Gastrocnemius medialis (tissue), 4 donors: ENCODE data around the gene HSD3B2.

Experiments used
- POLR2A ChIP-seq, 2 donors: fragments of 450-650 bp; IDR thresholded peaks; one replicate each; pipeline ENCODE4 v1.6.1; 2017; ENCODE audit warnings: antibody characterized with exemption in 2 of 2, mild to moderate bottlenecking in 2 of 2, moderate library complexity in 2 of 2
- TF ChIP-seq, protein P1 (sequence below), 5 experiments: fragments of 450-650 bp in 3 of 5; fragments of 200-600 bp in 2 of 5; sonication (generic) in 2 of 5; IDR thresholded peaks in 4 of 5; conservative IDR thresholded peaks in 1 of 5; 1 replicate in 4 of 5; 2 replicates in 1 of 5; pipeline ENCODE4 v1.5.1; 2016 to 2019; ENCODE audit warnings: antibody characterized with exemption in 5 of 5, mild to moderate bottlenecking in 3 of 5, moderate library complexity in 3 of 5

DNA sequence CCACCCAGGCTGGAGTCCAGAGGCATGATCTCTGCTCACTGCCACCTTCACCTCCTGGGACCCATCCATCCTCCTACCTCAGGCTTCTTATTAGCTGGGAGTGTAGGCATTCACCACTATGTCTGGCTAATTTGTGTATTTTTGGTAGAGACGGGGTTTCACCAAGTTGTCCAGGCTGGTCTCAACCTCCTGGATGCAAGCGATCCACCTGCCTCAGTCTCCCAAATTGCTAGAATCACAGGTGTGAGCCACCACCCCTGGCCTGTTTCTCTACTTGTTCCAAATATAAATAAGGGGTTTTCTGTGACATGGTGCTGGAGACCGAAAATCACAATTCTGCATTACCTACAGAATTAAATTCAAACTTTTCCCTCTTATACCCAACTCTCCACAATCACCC is 55.4 kb downstream of the HSD3B2 start:
- TF ChIP-seq, protein P1, sequence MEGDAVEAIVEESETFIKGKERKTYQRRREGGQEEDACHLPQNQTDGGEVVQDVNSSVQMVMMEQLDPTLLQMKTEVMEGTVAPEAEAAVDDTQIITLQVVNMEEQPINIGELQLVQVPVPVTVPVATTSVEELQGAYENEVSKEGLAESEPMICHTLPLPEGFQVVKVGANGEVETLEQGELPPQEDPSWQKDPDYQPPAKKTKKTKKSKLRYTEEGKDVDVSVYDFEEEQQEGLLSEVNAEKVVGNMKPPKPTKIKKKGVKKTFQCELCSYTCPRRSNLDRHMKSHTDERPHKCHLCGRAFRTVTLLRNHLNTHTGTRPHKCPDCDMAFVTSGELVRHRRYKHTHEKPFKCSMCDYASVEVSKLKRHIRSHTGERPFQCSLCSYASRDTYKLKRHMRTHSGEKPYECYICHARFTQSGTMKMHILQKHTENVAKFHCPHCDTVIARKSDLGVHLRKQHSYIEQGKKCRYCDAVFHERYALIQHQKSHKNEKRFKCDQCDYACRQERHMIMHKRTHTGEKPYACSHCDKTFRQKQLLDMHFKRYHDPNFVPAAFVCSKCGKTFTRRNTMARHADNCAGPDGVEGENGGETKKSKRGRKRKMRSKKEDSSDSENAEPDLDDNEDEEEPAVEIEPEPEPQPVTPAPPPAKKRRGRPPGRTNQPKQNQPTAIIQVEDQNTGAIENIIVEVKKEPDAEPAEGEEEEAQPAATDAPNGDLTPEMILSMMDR (IDR thresholded peaks at IDR 0.05 in 4 of 5, conservative IDR thresholded peaks at IDR 0.05 in 1 of 5) = no peak
- no peak for TF ChIP-seq POLR2A (IDR thresholded peaks at IDR 0.05)
